ENCODE results near the gene SLC43A3.
"Not testable (repeated sequence)": the region's sequence is repeated elsewhere in the genome, so short reads cannot be mapped to it uniquely, and the experiment has no call there.

The SLC43A3 gene

GRCh38 chr11:57380975-57381374, 45.9 kb downstream of the SLC43A3 start, which contains the start of gene PRG3:
PRG3 (minus strand) TSS chr11:57381150; CDS start chr11:57380708, 442 bp downstream.
- no peak for DNase-seq (ENCODE audit: low read depth, low spot score)

GRCh38 chr11:57379732-57380131, 47.2 kb downstream of the SLC43A3 start:
- DNase-seq (ENCODE audit: low read depth, low spot score): no peak

- DNase-seq (ENCODE audit: low read depth, low spot score): no peak
Observed at GRCh38 chr11:57378186-57378585, 48.7 kb downstream of the SLC43A3 start.

GRCh38 chr11:57377107-57377506, 49.8 kb downstream of the SLC43A3 start:
- no peak for DNase-seq (ENCODE audit: low read depth, low spot score)

GRCh38 chr11:57376095-57377090, 50.5 kb downstream of the SLC43A3 start:
- DNase-seq (ENCODE audit: low read depth, low spot score): no peak

- no peak for DNase-seq (ENCODE audit: low read depth, low spot score)
Observed at GRCh38 chr11:57375490-57375889, 51.4 kb downstream of the SLC43A3 start.

GRCh38 chr11:57374966-57375365, 52.0 kb downstream of the SLC43A3 start:
- DNase-seq (ENCODE audit: low read depth, low spot score): no peak

- DNase-seq (ENCODE audit: low read depth, low spot score): no peak
Observed at GRCh38 chr11:57373146-57373545, 53.8 kb downstream of the SLC43A3 start.

- no peak for DNase-seq (ENCODE audit: low read depth, low spot score)
Observed at GRCh38 chr11:57370941-57371340, 56.0 kb downstream of the SLC43A3 start.

- DNase-seq (ENCODE audit: low read depth, low spot score): no peak
Observed at GRCh38 chr11:57370251-57370650, 56.7 kb downstream of the SLC43A3 start.

- DNase-seq (ENCODE audit: low read depth, low spot score): no peak
Observed at GRCh38 chr11:57368845-57369232, 58.1 kb downstream of the SLC43A3 start.

- no peak for DNase-seq (ENCODE audit: low read depth, low spot score)
Observed at GRCh38 chr11:57368106-57368844, 58.6 kb downstream of the SLC43A3 start.

- DNase-seq (ENCODE audit: low read depth, low spot score): no peak
Observed at GRCh38 chr11:57364851-57365660, 61.9 kb downstream of the SLC43A3 start.

GRCh38 chr11:57363131-57364080, 63.5 kb downstream of the SLC43A3 start:
- DNase-seq (ENCODE audit: low read depth, low spot score): no peak

GRCh38 chr11:57361926-57362325, 65.0 kb downstream of the SLC43A3 start:
- DNase-seq (ENCODE audit: low read depth, low spot score): no peak

GRCh38 chr11:57361420-57361819, 65.5 kb downstream of the SLC43A3 start:
- DNase-seq (ENCODE audit: low read depth, low spot score): not testable (repeated sequence)

- no peak for DNase-seq (ENCODE audit: low read depth, low spot score)
Observed at GRCh38 chr11:57360991-57361390, 65.9 kb downstream of the SLC43A3 start.

- DNase-seq (ENCODE audit: low read depth, low spot score): no peak
Observed at GRCh38 chr11:57359896-57360690, 66.8 kb downstream of the SLC43A3 start.

- no peak for DNase-seq (ENCODE audit: low read depth, low spot score)
Observed at GRCh38 chr11:57359396-57359795, 67.5 kb downstream of the SLC43A3 start.

- no peak for DNase-seq (ENCODE audit: low read depth, low spot score)
Observed at GRCh38 chr11:57358991-57359390, 67.9 kb downstream of the SLC43A3 start.

Measured in brain pericyte (primary cell).